ENCODE data around the gene RNU6-9.
A peak's percentile ranks its signal among the peaks of the same experiment; 100 is the strongest.

RNU6-9 gene

DNA sequence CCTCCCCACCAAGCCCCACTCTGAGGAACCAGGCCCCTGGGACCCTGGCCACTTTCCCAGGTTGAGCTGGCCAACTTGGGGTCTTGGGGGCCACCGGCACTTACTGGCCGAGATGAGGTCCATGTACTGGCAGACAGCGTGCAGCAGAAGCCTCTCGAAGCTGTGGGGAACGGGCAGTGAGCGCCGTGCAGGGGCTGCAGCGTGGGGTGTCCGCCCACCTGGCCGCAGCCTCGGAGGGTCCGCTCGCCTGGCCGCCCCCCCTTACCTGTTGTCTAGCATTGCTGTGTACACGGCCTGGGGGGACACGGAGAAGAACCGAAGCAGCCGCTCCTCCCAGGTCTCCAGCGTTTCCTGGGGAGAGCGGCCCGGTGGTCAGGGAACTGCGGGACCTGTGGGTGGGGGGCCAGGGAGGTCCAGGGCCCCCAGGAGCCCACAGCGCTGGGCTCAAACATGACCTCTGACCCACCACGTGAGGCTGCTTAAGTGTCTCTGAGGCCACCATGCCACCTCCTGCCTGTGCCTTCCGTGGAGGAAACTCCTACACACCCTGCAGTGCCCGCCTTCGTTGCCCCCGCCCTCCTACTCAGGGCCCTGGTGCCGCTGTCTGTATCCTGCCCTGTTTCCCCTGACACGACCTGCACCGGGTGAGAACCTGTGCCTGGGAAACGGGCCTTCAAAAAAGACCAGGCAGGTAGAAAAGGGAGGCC lies 6.2 kb downstream of the RNU6-9 start:
- DNase-seq: no peak

DNA sequence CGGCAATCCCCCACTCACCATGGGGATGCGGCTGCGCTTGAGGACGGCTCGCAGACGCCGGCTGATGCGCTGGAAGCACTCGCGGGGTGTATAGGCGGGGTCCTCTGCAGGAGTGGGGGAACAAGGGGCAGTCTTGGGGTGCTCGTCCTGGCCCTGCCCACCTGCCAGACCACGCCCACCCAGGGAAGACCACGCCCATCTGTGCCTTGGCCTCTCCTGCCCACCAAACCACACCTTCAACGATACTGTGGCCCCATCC lies 6.7 kb downstream of the RNU6-9 start:
- DNase-seq: no peak

DNA sequence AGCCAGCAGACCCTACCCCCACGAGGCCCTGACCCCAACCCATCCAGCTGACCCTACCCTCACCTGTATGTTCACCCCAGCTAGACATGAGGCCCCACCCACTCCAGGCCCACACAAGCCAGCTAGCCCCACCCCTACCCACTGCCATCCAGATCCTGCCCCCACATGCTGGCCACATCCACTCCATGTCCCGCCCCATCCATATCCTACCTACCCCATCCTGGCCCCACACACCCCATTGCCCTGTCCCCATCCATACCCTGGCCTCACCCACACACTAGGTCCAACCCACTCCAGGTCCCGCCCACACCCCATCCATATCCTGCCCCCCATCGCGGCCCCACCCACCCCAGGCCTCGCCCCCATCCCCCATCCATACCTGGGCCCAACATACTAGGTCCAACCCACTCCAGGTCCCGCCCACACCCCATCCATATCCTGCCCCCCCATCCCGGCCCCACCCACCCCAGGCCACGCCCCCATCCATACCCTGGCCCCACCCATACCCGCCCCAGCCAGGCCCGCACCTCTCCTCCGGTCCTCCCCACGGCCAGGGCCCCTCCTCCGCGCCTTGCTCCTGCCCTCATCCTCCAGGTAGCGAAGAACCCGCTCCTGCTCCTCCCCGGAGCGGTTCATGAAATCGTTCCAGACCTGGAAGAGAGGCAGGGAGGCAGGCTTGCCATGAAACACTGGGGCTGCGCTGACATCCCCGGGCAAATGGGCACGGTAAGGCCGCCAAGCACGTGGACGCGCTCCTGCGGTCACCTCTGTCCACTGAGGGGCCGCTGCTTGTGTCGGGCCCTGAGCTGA lies 7.2 kb downstream of the RNU6-9 start:
- DNase-seq: no peak

DNA sequence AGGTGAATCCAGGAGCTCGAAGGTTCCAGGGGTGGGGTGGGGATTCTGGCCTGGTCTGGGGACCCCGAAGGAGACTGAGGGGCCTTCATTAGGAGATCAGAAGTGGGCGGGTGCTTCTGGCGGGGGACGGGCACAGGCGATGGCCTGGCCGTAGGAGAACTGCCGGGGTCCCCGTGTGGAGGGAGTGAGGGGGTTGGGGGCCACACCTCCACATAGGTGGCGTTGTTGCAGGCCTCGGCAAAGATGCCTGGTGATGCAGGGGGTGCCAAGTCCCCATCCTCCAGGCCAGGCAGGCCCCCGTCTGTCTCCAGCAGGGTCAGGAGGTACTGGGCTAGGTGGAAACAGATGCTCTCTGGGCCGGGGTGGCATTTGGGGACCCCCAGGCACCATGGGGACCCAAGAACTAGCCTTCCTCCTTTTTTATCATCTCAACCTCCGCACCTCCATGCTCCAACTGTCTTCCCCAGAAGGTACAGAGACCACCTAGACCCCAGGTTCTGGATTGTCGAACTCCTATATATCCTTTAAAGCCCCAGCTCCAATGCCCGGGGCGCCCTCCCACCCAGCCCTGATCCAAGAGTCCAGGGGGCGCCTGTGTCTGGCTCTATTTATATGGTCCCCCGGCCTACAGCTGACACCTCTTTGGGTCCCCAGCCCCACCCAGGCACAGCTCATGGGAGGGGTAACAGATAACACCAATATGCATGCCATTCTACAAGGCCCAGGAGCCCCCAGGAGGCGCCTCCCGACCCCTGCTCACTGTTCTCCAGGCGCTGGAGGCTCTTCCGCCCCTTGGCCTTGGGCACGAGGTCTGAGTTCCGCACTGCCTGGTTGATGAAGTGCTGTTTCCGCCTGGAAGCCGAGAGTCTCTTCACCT lies 8.2 kb downstream of the RNU6-9 start:
- DNase-seq: no peak

DNA sequence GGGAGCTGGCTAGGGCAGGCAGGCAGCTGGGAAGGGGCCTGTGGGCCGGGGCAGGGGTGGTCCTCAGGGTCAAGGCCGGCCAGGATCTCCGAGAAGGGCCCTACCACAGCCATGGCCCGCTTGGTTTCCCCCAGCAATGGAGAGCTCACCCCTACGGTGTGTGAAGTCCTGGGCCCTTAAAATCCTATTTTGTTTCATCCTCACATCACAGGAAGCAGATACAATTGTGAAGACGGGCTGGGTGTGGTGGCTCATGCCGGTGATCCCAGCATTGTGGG lies 8.7 kb downstream of the RNU6-9 start:
- no peak for DNase-seq

DNA sequence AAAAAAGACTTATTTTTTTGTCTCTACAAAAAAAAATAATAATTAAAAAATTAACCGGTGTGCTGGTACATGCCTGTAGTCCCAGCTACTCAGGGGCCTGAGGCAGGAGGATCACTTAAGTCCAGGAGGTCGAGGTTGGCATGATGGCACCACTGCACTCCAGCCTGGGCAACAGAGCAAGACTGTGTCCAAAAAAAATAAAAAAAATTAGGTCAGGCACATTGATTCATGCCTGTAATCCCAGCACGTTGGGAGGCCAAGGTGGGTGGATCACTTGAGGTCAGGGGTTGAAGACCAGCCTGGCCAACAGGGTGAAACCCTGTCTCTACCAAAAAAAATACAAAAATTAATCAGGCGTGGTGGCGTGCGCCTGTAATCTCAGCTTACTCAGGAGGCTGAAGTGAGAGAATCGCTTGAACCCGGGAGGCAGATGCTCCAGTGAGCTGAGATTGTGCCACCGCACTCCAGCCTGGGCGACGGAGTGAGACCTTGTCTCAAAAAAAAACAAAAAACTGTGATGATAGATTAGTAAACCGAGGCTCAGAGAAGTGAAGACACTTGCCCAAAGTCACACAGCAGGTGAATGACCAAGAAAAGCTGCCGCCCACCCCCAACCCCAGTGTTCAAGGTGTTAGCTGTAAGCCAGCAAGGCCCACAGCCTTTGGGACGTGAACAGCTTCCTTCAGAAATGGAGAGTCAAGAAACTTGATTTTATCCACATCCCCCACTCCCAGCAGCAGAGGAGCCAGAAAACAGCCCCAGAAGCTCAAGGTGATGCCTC lies 9.4 kb downstream of the RNU6-9 start:
- no peak for DNase-seq

DNA sequence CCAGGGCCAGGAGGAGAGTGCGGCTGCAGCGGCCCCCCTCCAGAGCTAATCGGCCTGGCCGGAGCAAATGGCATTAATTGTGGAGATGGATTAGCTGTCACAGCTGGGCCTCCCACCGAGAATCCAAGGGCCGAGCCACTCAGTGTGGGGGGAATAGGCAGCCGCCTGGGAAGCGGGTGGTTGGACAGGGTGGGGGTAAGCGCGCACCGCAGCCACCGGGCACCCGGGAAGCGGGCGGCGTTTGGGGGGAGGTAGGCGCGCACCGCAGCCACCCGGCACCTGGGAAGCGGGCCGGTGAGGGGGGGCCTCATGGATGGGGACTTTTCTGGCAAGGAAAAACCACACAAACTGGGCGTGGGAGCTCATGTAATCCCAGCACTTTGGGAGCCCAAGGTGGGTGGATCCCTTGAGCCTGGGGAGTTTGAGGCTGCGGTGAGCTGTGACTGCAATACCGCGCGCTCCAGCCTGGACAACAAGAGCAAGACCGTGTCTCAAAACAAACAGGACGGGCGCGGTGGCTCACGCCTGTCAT lies 10.0 kb downstream of the RNU6-9 start:
- DNase-seq: no peak

- no peak for DNase-seq
These were observed 11.3 kb downstream of the RNU6-9 start for GRCh38 chr19:904545-904944.

- no peak for DNase-seq
These were observed 13.2 kb downstream of the RNU6-9 start for GRCh38 chr19:906480-906879.

DNA sequence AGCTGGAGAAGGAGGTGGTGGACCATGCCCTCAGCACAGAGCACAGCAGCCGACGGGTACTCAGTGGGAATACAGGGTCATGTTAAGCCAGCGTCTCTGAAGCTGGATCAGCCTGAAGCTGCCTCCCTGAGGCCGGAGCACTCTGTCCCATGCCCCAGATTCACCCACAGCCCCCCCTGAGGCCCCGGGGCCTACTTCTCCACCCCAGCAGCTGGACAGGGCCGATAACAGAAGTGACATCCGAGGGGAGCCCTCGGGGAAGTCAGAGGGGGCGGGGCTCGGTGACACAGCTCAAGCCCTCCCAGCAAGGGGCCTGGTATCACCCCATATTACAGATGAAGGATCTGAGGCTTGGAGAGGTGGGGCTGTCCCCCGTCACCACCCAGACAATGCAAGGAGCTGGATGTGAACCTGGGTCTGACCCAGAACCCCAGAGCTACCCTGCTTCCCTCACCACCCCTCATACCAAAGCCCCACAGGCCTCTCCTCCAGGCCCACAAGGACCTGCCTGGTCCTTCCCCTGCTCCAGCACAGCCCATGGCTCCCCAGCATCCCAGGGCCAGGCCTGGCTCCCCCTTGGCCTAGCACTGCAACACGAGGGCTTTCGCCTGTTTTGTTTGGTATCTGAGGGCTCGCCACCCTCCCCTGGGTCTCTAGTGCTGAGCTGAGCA lies 14.0 kb downstream of the RNU6-9 start:
- DNase-seq: no peak

- no peak for DNase-seq
These were observed 18.1 kb downstream of the RNU6-9 start for GRCh38 chr19:911197-912033.

GRCh38 chr19:912181-913079 lies 19.1 kb downstream of the RNU6-9 start:
- no peak for DNase-seq

DNA sequence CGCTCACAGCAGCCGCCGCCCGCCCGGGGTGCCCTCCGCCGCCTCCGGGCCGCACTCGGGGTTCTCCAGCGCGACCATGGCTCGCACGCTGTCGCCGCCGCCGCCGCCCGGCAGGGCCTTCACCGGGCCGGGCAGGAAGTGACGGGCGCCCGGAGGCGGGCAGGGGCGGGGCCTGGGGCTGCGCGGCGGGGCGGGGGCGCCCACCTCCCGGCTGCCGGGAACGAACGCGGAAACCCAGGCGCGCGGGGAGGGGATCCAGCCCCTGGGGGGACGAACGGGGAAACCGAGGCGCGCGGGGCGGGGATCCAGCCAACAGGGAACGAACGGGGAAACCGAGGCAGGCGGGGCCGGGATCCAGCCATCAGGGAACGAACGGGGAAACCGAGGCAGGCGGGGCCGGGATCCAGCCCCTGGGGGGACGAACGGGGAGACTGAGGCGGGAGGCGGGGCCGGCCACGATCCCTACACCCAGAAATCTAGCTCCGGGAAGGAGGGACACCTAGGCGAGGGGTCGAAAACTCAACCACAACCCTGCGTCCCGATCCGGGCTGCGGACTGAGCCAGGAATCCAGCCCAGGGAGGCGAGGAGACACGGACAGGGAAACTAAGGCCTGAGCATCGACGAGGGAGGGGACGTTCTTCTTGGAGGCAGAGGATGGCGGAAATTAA lies 19.9 kb downstream of the RNU6-9 start, which contains the start of gene R3HDM4:
Gene R3HDM4 (minus strand): TSS at position 140 of the 669 bp plus-strand sequence. CDS start 62 bp downstream, at position 78.
- peak; percentile 26 for DNase-seq

GRCh38 chr19:916645-917322 lies 23.5 kb downstream of the RNU6-9 start:
- DNase-seq: no peak

GRCh38 chr19:917323-918151 lies 24.3 kb downstream of the RNU6-9 start, which contains the start of gene KISS1R:
TSS of gene KISS1R (plus strand) at chr19:917333. CDS start at chr19:917503, 170 bp downstream.
- no peak for DNase-seq

DNA sequence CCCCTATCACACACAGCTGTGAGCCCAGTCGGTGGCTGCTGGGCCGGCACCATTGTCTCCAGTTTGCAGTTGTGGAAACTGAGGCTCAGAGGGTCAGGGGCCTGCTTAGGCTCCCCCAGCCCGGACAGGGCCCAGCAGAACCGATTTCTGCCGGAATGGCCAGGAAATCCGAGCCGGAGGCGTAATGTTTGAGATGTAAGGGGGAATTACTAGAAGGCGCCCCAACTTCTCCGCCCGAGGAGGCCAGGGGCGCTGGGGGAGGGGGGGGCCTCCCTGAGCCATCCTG lies 24.8 kb downstream of the RNU6-9 start:
- DNase-seq: no peak

DNA sequence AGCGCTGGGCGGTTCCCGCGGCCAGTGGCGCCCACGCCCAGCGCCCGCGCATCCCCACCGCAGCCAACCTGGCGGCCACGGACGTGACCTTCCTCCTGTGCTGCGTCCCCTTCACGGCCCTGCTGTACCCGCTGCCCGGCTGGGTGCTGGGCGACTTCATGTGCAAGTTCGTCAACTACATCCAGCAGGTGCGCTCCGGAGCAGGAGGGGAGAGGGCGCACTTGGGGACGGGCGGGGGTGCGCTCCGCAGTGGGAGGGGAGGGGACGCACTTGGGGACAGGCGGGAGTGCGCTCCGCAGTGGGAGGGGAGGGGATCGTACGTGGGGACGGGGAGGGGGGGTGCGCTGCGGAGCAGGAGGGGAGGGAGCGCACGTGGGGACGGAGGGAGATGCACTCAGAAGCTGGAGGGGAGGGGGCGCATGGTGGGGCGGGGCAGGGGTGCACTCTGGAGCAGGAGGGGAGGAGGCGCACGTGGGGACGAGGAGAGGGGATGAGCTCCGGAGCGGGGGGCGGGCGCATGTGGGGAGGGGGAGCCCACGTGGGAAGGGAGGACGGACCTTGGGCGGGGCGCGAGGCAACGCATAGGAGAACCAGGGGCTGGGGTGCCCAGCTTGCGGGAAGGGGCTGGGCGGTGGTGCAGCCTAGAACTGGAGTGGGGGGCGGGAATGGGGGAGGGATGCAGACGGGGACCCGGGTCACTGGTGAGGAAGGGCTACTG lies 25.4 kb downstream of the RNU6-9 start:
- peak; percentile 42 for DNase-seq

All from NCI-H1105 (cell line).